ENCODE results near the gene ADAMTS18. TPM values are rescaled to one million over a fixed set of nuclear protein-coding genes. Genes with fewer than 3 reads are reported as not detected.
"Not testable (repeated sequence)": the region's sequence is repeated elsewhere in the genome, so short reads cannot be mapped to it uniquely, and the experiment has no call there.

Gene ADAMTS18
- total RNA-seq, 1 experiment from 2014 or later: not detected

- intact Hi-C loops (cut with micrococcal nuclease; ENCODE audit: unreplicated experiment): no loop called here
- no peak overlapping the region for H3K4me3 ChIP-seq (ENCODE audit: low read depth, low read length, poor library complexity, severe bottlenecking)
- ChIA-PET POLR2A (ENCODE audit: low non-redundant PET) (no interaction called here), CTCF (no interaction called here)
- H3K4me1 ChIP-seq (ENCODE audit: insufficient read depth, low read length, poor library complexity, severe bottlenecking): no peaks in the 10 kb centered on the region
- no peak overlapping the region for H3K27ac ChIP-seq (ENCODE audit: low read depth, low read length, poor library complexity, severe bottlenecking)
- H3K36me3 ChIP-seq (ENCODE audit: insufficient read depth, low read length, poor library complexity, severe bottlenecking): no peaks in the 10 kb centered on the region
- no TSS peak for BruUV-seq (replicated peaks)
- TF ChIP-seq CTCF (conservative IDR thresholded peaks at IDR 0.05; ENCODE audit: low read depth, low read length) (no peak), EZH2 (IDR thresholded peaks at IDR 0.05; ENCODE audit: borderline replicate concordance, low read depth, low read length, poor library complexity, severe bottlenecking) (no peak)
- DNase-seq (ENCODE audit: low spot score): no peak
- no peaks in the 10 kb centered on the region for H3K9me3 ChIP-seq (ENCODE audit: low read depth, low read length, poor library complexity, severe bottlenecking)
- peaks cover 10% of the 10 kb centered on the region for H3K27me3 ChIP-seq (replicated peaks; ENCODE audit: insufficient read depth, low read depth, low read length, poor library complexity)
These were observed 149.2 kb downstream of the ADAMTS18 start for GRCh38 chr16:77285676-77286075.

- POLR2A ChIA-PET (ENCODE audit: low non-redundant PET): no interaction called here
- H3K27me3 ChIP-seq (replicated peaks; ENCODE audit: insufficient read depth, low read depth, low read length, poor library complexity): peaks cover 3% of the 10 kb centered on the region
- no peaks in the 10 kb centered on the region for H3K9me3 ChIP-seq (ENCODE audit: low read depth, low read length, poor library complexity, severe bottlenecking)
- CTCF ChIA-PET: no interaction called here
- no peak overlapping the region for H3K4me3 ChIP-seq (ENCODE audit: low read depth, low read length, poor library complexity, severe bottlenecking)
- DNase-seq (ENCODE audit: low spot score): no peak
- TF ChIP-seq CTCF (conservative IDR thresholded peaks at IDR 0.05; ENCODE audit: low read depth, low read length) (no peak), EZH2 (IDR thresholded peaks at IDR 0.05; ENCODE audit: borderline replicate concordance, low read depth, low read length, poor library complexity, severe bottlenecking) (no peak)
- no TSS peak for BruUV-seq (replicated peaks)
- intact Hi-C loops (cut with micrococcal nuclease; ENCODE audit: unreplicated experiment): no loop called here
- no peak overlapping the region for H3K27ac ChIP-seq (ENCODE audit: low read depth, low read length, poor library complexity, severe bottlenecking)
- no peaks in the 10 kb centered on the region for H3K4me1 ChIP-seq (ENCODE audit: insufficient read depth, low read length, poor library complexity, severe bottlenecking)
- no peaks in the 10 kb centered on the region for H3K36me3 ChIP-seq (ENCODE audit: insufficient read depth, low read length, poor library complexity, severe bottlenecking)
These were observed 152.5 kb downstream of the ADAMTS18 start for GRCh38 chr16:77282345-77282744.

GRCh38 chr16:77279316-77279715 is 155.5 kb downstream of the ADAMTS18 start:
- H3K27ac ChIP-seq (ENCODE audit: low read depth, low read length, poor library complexity, severe bottlenecking); intact Hi-C loops (cut with micrococcal nuclease; ENCODE audit: unreplicated experiment); BruUV-seq (replicated peaks); DNase-seq (ENCODE audit: low spot score); H3K27me3 ChIP-seq (replicated peaks; ENCODE audit: insufficient read depth, low read depth, low read length, poor library complexity); H3K36me3 ChIP-seq (ENCODE audit: insufficient read depth, low read length, poor library complexity, severe bottlenecking); POLR2A ChIA-PET (ENCODE audit: low non-redundant PET); H3K9me3 ChIP-seq (ENCODE audit: low read depth, low read length, poor library complexity, severe bottlenecking); CTCF ChIA-PET; H3K4me3 ChIP-seq (ENCODE audit: low read depth, low read length, poor library complexity, severe bottlenecking); H3K4me1 ChIP-seq (ENCODE audit: insufficient read depth, low read length, poor library complexity, severe bottlenecking): not testable (repeated sequence)

- TF ChIP-seq EZH2 (IDR thresholded peaks at IDR 0.05; ENCODE audit: borderline replicate concordance, low read depth, low read length, poor library complexity, severe bottlenecking): no peak
- TF ChIP-seq CTCF (conservative IDR thresholded peaks at IDR 0.05; ENCODE audit: low read depth, low read length): no peak
- no peaks in the 10 kb centered on the region for H3K4me1 ChIP-seq (ENCODE audit: insufficient read depth, low read length, poor library complexity, severe bottlenecking)
- no TSS peak for BruUV-seq (replicated peaks)
- H3K27me3 ChIP-seq (replicated peaks; ENCODE audit: insufficient read depth, low read depth, low read length, poor library complexity): peaks cover 7% of the 10 kb centered on the region
- H3K4me3 ChIP-seq (ENCODE audit: low read depth, low read length, poor library complexity, severe bottlenecking): no peak overlapping the region
- CTCF ChIA-PET: no interaction called here
- intact Hi-C loops (cut with micrococcal nuclease; ENCODE audit: unreplicated experiment): no loop called here
- H3K36me3 ChIP-seq (ENCODE audit: insufficient read depth, low read length, poor library complexity, severe bottlenecking): no peaks in the 10 kb centered on the region
- no peak overlapping the region for H3K27ac ChIP-seq (ENCODE audit: low read depth, low read length, poor library complexity, severe bottlenecking)
- POLR2A ChIA-PET (ENCODE audit: low non-redundant PET): no interaction called here
- DNase-seq (ENCODE audit: low spot score): no peak
- H3K9me3 ChIP-seq (ENCODE audit: low read depth, low read length, poor library complexity, severe bottlenecking): no peaks in the 10 kb centered on the region
These were observed 157.3 kb downstream of the ADAMTS18 start for GRCh38 chr16:77277571-77277970.

All from A673 (cell line).